Gastroesophageal sphincter (tissue), 3 donors: ENCODE data around the gene FREM3.

Experiments
- EP300 ChIP-seq: sonication (generic); formaldehyde crosslinking; IDR thresholded peaks from one replicate; pipeline ENCODE4 v1.6.1; 2017; ENCODE audit warnings: antibody characterized with exemption, mild to moderate bottlenecking
- TF ChIP-seq, protein P1 (sequence below), 4 experiments: fragments of 200-600 bp in 2 of 4; fragments of 450-650 bp in 2 of 4; sonication (generic) in 1 of 4; IDR thresholded peaks; one replicate each; pipeline ENCODE4 v1.5.1; 2017 to 2019; ENCODE audit warnings: antibody characterized with exemption in 4 of 4, mild to moderate bottlenecking in 2 of 4, moderate library complexity in 2 of 4

- TF ChIP-seq EP300: no peak
- TF ChIP-seq, protein P1, sequence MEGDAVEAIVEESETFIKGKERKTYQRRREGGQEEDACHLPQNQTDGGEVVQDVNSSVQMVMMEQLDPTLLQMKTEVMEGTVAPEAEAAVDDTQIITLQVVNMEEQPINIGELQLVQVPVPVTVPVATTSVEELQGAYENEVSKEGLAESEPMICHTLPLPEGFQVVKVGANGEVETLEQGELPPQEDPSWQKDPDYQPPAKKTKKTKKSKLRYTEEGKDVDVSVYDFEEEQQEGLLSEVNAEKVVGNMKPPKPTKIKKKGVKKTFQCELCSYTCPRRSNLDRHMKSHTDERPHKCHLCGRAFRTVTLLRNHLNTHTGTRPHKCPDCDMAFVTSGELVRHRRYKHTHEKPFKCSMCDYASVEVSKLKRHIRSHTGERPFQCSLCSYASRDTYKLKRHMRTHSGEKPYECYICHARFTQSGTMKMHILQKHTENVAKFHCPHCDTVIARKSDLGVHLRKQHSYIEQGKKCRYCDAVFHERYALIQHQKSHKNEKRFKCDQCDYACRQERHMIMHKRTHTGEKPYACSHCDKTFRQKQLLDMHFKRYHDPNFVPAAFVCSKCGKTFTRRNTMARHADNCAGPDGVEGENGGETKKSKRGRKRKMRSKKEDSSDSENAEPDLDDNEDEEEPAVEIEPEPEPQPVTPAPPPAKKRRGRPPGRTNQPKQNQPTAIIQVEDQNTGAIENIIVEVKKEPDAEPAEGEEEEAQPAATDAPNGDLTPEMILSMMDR (IDR thresholded peaks at IDR 0.05): no peak
Measured at GRCh38 chr4:143626134-143626911, 74.2 kb downstream of the FREM3 start.
